Stomach (tissue), 9 donors: ENCODE data around the gene RAB27A. TPM values are rescaled to one million over a fixed set of nuclear protein-coding genes. Genes with fewer than 3 reads are reported as not detected.

Experiments used
- DNase-seq, 2 donors: peaks; one replicate each; pipeline versions ENCODE4 v3.0.0 to v3.0.0-alpha.2; 2013 to 2019
- H3K27ac ChIP-seq, 5 donors: fragments of 200-600 bp in 4 of 5; sonication (generic) in 4 of 5; one replicate each; pipeline ENCODE4 v1.5.1; 2013 to 2019; ENCODE audit warnings: mild to moderate bottlenecking in 1 of 5, moderate library complexity in 1 of 5
- H3K27me3 ChIP-seq, 3 donors: fragments of 200-600 bp; sonication (generic); one replicate each; pipeline ENCODE4 v1.5.1; 2017 to 2019; ENCODE audit warnings: mixed run types in 1 of 3
- H3K36me3 ChIP-seq, 4 donors: fragments of 200-600 bp; sonication (generic); 1 replicate in 3 of 4; 2 replicates in 1 of 4; pipeline ENCODE4 v1.5.1; 2016 to 2019
- H3K4me1 ChIP-seq, 4 donors: fragments of 200-600 bp; sonication (generic); one replicate each; pipeline ENCODE4 v1.5.1; 2016 to 2019
- H3K4me3 ChIP-seq, 4 donors: fragments of 200-600 bp; sonication (generic) in 3 of 4; one replicate each; pipeline ENCODE4 v1.5.1; 2016 to 2019; ENCODE audit warnings: mild to moderate bottlenecking in 1 of 4
- H3K9me3 ChIP-seq, 4 donors: fragments of 200-600 bp; sonication (generic); one replicate each; pipeline ENCODE4 v1.5.1; 2016 to 2019
- EP300 ChIP-seq: sonication (generic); formaldehyde crosslinking; IDR thresholded peaks from one replicate; pipeline ENCODE4 v1.6.1; 2017; ENCODE audit warnings: antibody characterized with exemption
- POLR2A ChIP-seq, 4 donors: fragments of 450-650 bp; IDR thresholded peaks; one replicate each; pipeline ENCODE4 v1.6.1; 2016; ENCODE audit warnings: antibody characterized with exemption in 4 of 4, control low read depth in 2 of 4, mild to moderate bottlenecking in 1 of 4, moderate library complexity in 1 of 4
- WGBS, 5 donors: extraction: QIAGEN DNeasy Blood & Tissue Kit in 3 of 5; methylation state at CpG; one replicate each; pipeline versions ENCODE4 v1.1.5 to v1.1.7; 2013 to 2018; 5-methylcytosine and 5-hydroxymethylcytosine counted together
- intact Hi-C: fragments of 100-400 bp; cut with DNase I; formaldehyde crosslinking; loops from one replicate; pipeline ENCODE4 v1.15.1; 2023; ENCODE audit warnings: low total_unique reads
- polyA plus RNA-seq, 3 donors: library from polyadenylated mRNA; stranded (reverse); fragments of 200-250 nt; gene quantifications; one replicate each; pipeline ENCODE4 v1.2.3, GENCODE V29; 2013
- total RNA-seq, 5 donors: library from RNA; depleted of rRNA; stranded (reverse); fragments of >200 nt; gene quantifications; one replicate each; pipeline versions ENCODE4 v1.1.0 to v1.2.3, GENCODE V29; 2014 to 2016
- TF ChIP-seq, protein P1 (sequence below), 7 experiments: fragments of 450-650 bp in 4 of 7; fragments of 200-600 bp in 3 of 7; sonication (generic) in 3 of 7; IDR thresholded peaks; one replicate each; pipeline ENCODE4 v1.5.1; 2016 to 2019; ENCODE audit warnings: antibody characterized with exemption in 7 of 7, control low read depth in 2 of 7, mild to moderate bottlenecking in 1 of 7
- donor health status: healthy with polysubstance abuse.
- donor health status: Bipolar disorder and iron deficiency.
- donor health status: healthy.

Gene RAB27A
- total and polyA plus RNA-seq, 8 donors: 4.3 to 146 (median 58.1) TPM

DNA sequence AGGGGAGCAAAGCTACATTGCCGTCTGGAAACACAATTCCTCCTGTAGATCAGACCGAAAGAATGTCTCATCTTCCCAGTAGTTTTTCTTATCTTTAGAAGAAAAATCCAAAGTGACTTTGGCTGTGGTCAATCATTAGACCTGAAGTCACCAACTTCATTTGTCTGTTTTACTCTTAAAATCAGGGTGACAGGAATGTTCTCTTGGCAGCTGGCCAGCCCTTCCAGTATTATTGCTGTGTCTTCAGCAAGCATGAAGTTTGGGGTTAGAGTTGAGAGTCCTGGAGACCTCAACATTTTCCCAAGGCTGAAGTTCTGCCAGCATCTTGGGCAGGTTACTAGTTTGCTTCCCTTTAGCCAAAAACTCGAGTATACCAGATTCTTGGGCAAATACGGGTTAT lies 125.3 kb downstream of the RAB27A start:
- TF ChIP-seq, protein P1, sequence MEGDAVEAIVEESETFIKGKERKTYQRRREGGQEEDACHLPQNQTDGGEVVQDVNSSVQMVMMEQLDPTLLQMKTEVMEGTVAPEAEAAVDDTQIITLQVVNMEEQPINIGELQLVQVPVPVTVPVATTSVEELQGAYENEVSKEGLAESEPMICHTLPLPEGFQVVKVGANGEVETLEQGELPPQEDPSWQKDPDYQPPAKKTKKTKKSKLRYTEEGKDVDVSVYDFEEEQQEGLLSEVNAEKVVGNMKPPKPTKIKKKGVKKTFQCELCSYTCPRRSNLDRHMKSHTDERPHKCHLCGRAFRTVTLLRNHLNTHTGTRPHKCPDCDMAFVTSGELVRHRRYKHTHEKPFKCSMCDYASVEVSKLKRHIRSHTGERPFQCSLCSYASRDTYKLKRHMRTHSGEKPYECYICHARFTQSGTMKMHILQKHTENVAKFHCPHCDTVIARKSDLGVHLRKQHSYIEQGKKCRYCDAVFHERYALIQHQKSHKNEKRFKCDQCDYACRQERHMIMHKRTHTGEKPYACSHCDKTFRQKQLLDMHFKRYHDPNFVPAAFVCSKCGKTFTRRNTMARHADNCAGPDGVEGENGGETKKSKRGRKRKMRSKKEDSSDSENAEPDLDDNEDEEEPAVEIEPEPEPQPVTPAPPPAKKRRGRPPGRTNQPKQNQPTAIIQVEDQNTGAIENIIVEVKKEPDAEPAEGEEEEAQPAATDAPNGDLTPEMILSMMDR (IDR thresholded peaks at IDR 0.05): no peak
- TF ChIP-seq EP300 (no peak), POLR2A (IDR thresholded peaks at IDR 0.05) (no peak)
- WGBS, 5 donors: 69 to 80% (median 75%) methylated on average over 4 of the region's 4 CpGs
- no peak for DNase-seq
- Histone ChIP-seq H3K27me3 (no peaks in the 10 kb centered on the region), H3K4me3 (no peak overlapping the region), H3K4me1 (no peaks in the 10 kb centered on the region), H3K36me3 (no peaks in the 10 kb centered on the region), H3K9me3 (no peaks in the 10 kb centered on the region), H3K27ac (no peak overlapping the region)
- intact Hi-C loops: no loop called here

Other genes with a start within 250 kb of the RAB27A start
- gene RSL24D1, start 92.9 kb downstream of the RAB27A start, total RNA-seq: 100 to 1,000 TPM in 2 of 5 donors, 10 to 100 TPM in 3; 22.2 to 115 (median 39.4) TPM
- gene RSL24D1, start 92.9 kb downstream of the RAB27A start, polyA plus RNA-seq: 100 to 1,000 TPM in 1 of 3 donors, 10 to 100 TPM in 2; 84.9 to 187 (median 90.2) TPM
- 10 to 100 TPM in 3 of 5 donors, 1 to 10 TPM in 2; 7.0 to 12.7 (median 11.2) TPM for gene PIGBOS1, start 29.3 kb upstream of the RAB27A start, total RNA-seq
- 10 to 100 TPM; 21.2 to 28.8 (median 23.8) TPM for gene PIGBOS1, start 29.3 kb upstream of the RAB27A start, polyA plus RNA-seq
- 10 to 100 TPM in 2 of 5 donors, 1 to 10 TPM in 2, under 1 TPM in 1; 0.58 to 21.2 (median 5.3) TPM for gene PIGB, start 29.4 kb upstream of the RAB27A start, total RNA-seq
- gene PIGB, start 29.4 kb upstream of the RAB27A start, polyA plus RNA-seq: 10 to 100 TPM in 1 of 3 donors, 1 to 10 TPM in 2; 6.3 to 12.8 (median 9.2) TPM
- gene CCPG1, start 118.5 kb upstream of the RAB27A start, total RNA-seq: 100 to 1,000 TPM in 1 of 5 donors, 10 to 100 TPM in 4; 15.9 to 119 (median 54.6) TPM
- gene CCPG1, start 118.5 kb upstream of the RAB27A start, polyA plus RNA-seq: 10 to 100 TPM; 15.1 to 17.3 (median 17.1) TPM
- gene PIERCE2, start 118.7 kb upstream of the RAB27A start, total RNA-seq: 1 to 10 TPM in 3 of 5 donors, not detected in 2; 1.1 to 3.6 (median 2.8) TPM
- 10 to 100 TPM in 2 of 3 donors, 1 to 10 TPM in 1; 7.4 to 15.2 (median 12.2) TPM for gene PIERCE2, start 118.7 kb upstream of the RAB27A start, polyA plus RNA-seq
- gene DNAAF4, start 218.4 kb upstream of the RAB27A start, total RNA-seq: 1 to 10 TPM in 2 of 5 donors, not detected in 3; 1.3 to 8.9 TPM
- gene DNAAF4, start 218.4 kb upstream of the RAB27A start, polyA plus RNA-seq: 1 to 10 TPM; 1.0 to 1.8 (median 1.2) TPM